ENCODE data around the gene LIPT1. TPM values are rescaled to one million over a fixed set of nuclear protein-coding genes. Genes with fewer than 3 reads are reported as not detected.

LIPT1 gene
- total and polyA plus RNA-seq, 2 of the 8 experiments (the other 6 are each of a cell fraction or from before 2014, with no cell fraction given): 6.1 to 10.9 TPM

DNA sequence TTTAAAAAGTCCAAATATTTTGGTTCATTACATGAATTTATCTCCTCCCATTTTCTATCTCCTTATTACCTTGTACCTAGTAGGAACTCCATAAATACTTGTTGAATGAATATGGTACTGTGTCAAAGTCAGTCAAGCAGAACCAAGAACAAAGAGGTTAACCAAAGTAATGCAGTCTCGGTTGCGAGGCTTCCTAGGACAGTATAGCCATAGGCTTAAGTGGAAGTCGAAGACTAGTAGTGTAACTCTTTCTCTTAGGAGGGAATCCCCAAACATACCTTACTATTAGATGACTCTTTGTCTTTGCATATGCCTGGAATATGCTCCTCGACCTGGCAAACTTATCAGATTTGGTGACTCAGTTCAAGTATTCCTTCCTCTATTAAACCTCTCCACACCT lies 4.8 kb downstream of the LIPT1 start:
- H3K56ac ChIP-seq (replicated peaks; ENCODE audit: insufficient read length, low read depth, low read length): no peak overlapping the region
- no peaks in the 10 kb centered on the region for H3K9me3 ChIP-seq (ENCODE audit: insufficient read depth in 2 of 2, low read depth in 1 of 2, low read length in 1 of 2)
- H3K18ac ChIP-seq (ENCODE audit: extremely low read depth, low read length): no peak overlapping the region
- no peak for TF ChIP-seq RFX5 (IDR thresholded peaks at IDR 0.05; ENCODE audit: borderline replicate concordance, low read depth, low read length)
- H2AFZ ChIP-seq (ENCODE audit: low read length): no peak overlapping the region
- no peak overlapping the region for H2BK12ac ChIP-seq (ENCODE audit: low read depth, low read length)
- H2BK20ac ChIP-seq (ENCODE audit: low read length): no peak overlapping the region
- no peak overlapping the region for H2BK15ac ChIP-seq (ENCODE audit: low read length)
- H2AK5ac ChIP-seq (ENCODE audit: low read depth, low read length): no peak overlapping the region
- H3K79me1 ChIP-seq (ENCODE audit: low read depth, low read length): no peaks in the 10 kb centered on the region
- no peak overlapping the region for H3K27ac ChIP-seq (ENCODE audit: low read depth, low read length)
- H4K8ac ChIP-seq (ENCODE audit: extremely low read depth, insufficient read depth, low read length): no peak overlapping the region
- FAIRE-seq: no peak
- H3K23ac ChIP-seq (ENCODE audit: insufficient read length): no peak overlapping the region
- no peaks in the 10 kb centered on the region for H4K20me1 ChIP-seq (replicated peaks in 1 of 2; ENCODE audit: control insufficient read depth in 1 of 2, insufficient read depth in 2 of 2, low read length in 2 of 2)
- H2BK5ac ChIP-seq (ENCODE audit: low read depth, low read length): no peak overlapping the region
- H3K4ac ChIP-seq (replicated peaks; ENCODE audit: insufficient read length, low read depth, low read length): no peak overlapping the region
- H3K79me2 ChIP-seq (ENCODE audit: control insufficient read depth in 1 of 2, insufficient read depth in 2 of 2, low read length in 2 of 2): peaks cover 0 to 7% of the 10 kb centered on the region in 2 experiments; a peak in 2 of 4 replicates
- H2BK120ac ChIP-seq (replicated peaks; ENCODE audit: low read depth, low read length): no peak overlapping the region
- peaks cover 7% of the 10 kb centered on the region for H3K23me2 ChIP-seq (ENCODE audit: low read depth, low read length)
- H3K4me1 ChIP-seq (replicated peaks in 1 of 4; ENCODE audit: control insufficient read depth in 3 of 4, insufficient read depth in 4 of 4, low read length in 3 of 4): peaks cover 0 to 4% (median 1%) of the 10 kb centered on the region in 4 experiments; a peak in 2 of 7 replicates
- CTCF ChIA-PET (ENCODE audit: partially characterized antibody): interaction anchor here (0.6 to 3.1 kb wide), 4 partner anchors 8 to 17 kb away, joined by 3 to 11 read pairs (median 4); no protein-coding TSS in a partner anchor
- 96% methylated on average over 4 of the region's 4 CpGs; no CpG with 5 or more reads in 1 of the 2 experiments for WGBS, 2 experiments (ENCODE audit: extremely low coverage in 1 of 2, insufficient coverage in 1 of 2, insufficient read length in 1 of 2, insufficient replicate concordance in 2 of 2, low coverage in 1 of 2, low lambda C conversion rate in 2 of 2, missing lambda C conversion rate in 1 of 2)
- no peak overlapping the region for H3K4me2 ChIP-seq (ENCODE audit: insufficient read depth in 1 of 2, low read depth in 2 of 2, low read length in 2 of 2)
- POLR2A ChIA-PET (ENCODE audit: partially characterized antibody): no interaction called here
- H4K5ac ChIP-seq (ENCODE audit: insufficient read length, low read depth, low read length): no peak overlapping the region
- H3K36me3 ChIP-seq (ENCODE audit: control insufficient read depth in 2 of 4, insufficient read depth in 4 of 4, low read length in 3 of 4): peaks cover 0 to 14% (median 2%) of the 10 kb centered on the region in 4 experiments; a peak in 3 of 8 replicates
- no peak overlapping the region for H4K91ac ChIP-seq (replicated peaks; ENCODE audit: insufficient read length, low read length)
- no peak for DNase-seq (ENCODE audit: low read depth in 1 of 2, low spot score in 2 of 2)
- H3K14ac ChIP-seq (ENCODE audit: insufficient read length): no peak overlapping the region
- no peaks in the 10 kb centered on the region for H3K27me3 ChIP-seq (replicated peaks in 1 of 4; ENCODE audit: control insufficient read depth in 3 of 4, extremely low read depth in 1 of 4, insufficient read depth in 3 of 4, low read length in 3 of 4)
- no peak overlapping the region for H3K9ac ChIP-seq (replicated peaks in 1 of 4; ENCODE audit: extremely low read depth in 1 of 4, low read depth in 3 of 4, low read length in 3 of 4)
- no peak overlapping the region for H3K4me3 ChIP-seq (ENCODE audit: extremely low read depth in 1 of 4, insufficient read depth in 2 of 4, low read depth in 3 of 4, low read length in 4 of 4)
